Measurements from ENCODE around the gene ALDH7A1. TPM values are rescaled to one million over a fixed set of nuclear protein-coding genes. Genes with fewer than 3 reads are reported as not detected.
A peak's percentile ranks its signal among the peaks of the same experiment; 100 is the strongest.

The ALDH7A1 gene
- total RNA-seq, 2 donors from 2014 or later: 49.2 to 75.7 TPM

DNA sequence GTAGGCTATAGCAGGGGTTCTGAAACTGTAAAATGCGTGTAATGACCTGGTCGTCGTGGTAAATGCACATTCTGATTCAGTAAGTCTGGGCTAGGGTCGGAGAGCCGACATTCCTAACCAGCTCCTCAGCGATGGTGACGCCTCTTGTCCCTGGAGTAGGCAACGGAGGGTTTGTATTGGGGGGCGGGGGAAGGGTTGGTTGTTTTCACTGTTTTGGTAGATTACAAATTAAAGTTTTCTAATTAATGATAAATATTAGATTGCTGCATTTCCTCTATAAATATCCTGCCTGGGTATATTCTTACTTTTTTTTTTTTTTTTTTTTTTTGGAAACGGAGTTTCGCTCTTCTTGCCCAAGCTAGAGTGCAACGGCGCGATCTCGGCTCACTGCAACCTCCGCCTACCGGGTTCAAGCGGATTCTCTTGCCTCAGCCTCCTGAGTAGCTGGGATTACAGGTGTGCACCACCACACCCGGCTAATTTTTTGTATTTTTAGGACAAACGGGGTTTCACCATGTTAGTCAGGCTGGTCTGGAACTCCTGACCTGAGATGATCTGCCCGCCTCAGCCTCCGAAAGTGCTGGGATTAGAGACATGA is 566 bp upstream of the ALDH7A1 start:
- Histone ChIP-seq H3K36me3 (no peaks in the 10 kb centered on the region), H3K4me3 (peak overlapping the region; percentile 40), H3K4me1 (peaks cover 3% of the 10 kb centered on the region), H3K9me3 (no peaks in the 10 kb centered on the region), H3K27me3 (no peaks in the 10 kb centered on the region), H3K27ac (peak overlapping the region; percentile 42), H3K9ac (ENCODE audit: low read depth in 2 of 2, low read length in 2 of 2) (peak overlapping the region in 1 of 2 donors; percentile 77)
- DNase-seq: no peak
- no peak for TF ChIP-seq CTCF (IDR thresholded peaks at IDR 0.05)
- intact Hi-C loops (cut with DNase I): loop anchor here (5.0 kb wide), 1 partner anchor 253 kb away; no protein-coding TSS in a partner anchor

- intact Hi-C loops (cut with DNase I): no loop called here
- Histone ChIP-seq H3K9ac (ENCODE audit: low read depth in 2 of 2, low read length in 2 of 2) (no peak overlapping the region), H3K4me3 (no peak overlapping the region), H3K27me3 (no peaks in the 10 kb centered on the region), H3K27ac (no peak overlapping the region), H3K9me3 (no peaks in the 10 kb centered on the region), H3K4me1 (no peaks in the 10 kb centered on the region), H3K36me3 (no peaks in the 10 kb centered on the region)
- DNase-seq: no peak
- no peak for TF ChIP-seq CTCF (IDR thresholded peaks at IDR 0.05)
These were observed 3.5 kb downstream of the ALDH7A1 start for GRCh38 chr5:126591549-126591948.

DNA sequence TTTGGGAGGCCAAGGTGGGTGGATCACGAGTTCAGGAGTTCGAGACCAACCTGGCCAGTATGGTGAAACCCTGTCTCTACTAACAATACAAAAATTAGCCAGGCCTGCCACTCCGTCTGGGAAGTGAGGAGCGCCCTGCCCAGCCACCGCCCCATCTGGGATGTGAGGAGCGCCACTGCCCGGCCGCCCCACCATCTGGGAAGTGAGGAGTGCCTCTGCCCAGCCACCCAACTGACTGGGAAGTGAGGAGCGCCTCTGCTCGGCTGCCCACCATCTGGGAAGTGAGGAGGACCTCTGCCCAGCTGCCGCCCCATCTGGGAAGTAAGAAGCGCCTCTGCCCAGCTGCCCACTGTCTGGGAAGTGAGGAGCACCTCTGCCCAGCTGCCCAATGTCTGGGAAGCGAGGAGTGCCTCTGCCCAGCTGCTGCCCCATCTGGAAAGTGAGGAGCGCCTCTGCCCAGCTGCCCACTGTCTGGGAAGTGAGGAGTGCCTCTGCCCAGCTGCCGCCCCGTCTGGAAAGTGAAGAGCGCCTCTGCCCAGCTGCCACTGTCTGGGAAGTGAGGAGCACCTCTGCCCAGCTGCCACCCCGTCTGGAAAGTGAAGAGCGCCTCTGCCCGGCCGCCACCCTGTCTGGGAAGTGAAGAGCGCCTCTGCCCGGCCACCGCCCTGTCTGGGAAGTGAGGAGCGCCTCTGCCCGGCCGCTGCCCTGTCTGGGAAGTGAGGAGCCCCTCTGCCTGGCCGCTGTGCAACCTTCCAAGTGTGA is 5.3 kb downstream of the ALDH7A1 start:
- no peaks in the 10 kb centered on the region for H3K9me3 ChIP-seq
- no peak overlapping the region for H3K9ac ChIP-seq (ENCODE audit: low read depth in 2 of 2, low read length in 2 of 2)
- TF ChIP-seq CTCF (IDR thresholded peaks at IDR 0.05): no peak
- intact Hi-C loops (cut with DNase I): no loop called here
- no peak overlapping the region for H3K4me3 ChIP-seq
- no peaks in the 10 kb centered on the region for H3K27me3 ChIP-seq
- H3K4me1 ChIP-seq: no peaks in the 10 kb centered on the region
- H3K27ac ChIP-seq: no peak overlapping the region
- no peaks in the 10 kb centered on the region for H3K36me3 ChIP-seq
- no peak for DNase-seq

DNA sequence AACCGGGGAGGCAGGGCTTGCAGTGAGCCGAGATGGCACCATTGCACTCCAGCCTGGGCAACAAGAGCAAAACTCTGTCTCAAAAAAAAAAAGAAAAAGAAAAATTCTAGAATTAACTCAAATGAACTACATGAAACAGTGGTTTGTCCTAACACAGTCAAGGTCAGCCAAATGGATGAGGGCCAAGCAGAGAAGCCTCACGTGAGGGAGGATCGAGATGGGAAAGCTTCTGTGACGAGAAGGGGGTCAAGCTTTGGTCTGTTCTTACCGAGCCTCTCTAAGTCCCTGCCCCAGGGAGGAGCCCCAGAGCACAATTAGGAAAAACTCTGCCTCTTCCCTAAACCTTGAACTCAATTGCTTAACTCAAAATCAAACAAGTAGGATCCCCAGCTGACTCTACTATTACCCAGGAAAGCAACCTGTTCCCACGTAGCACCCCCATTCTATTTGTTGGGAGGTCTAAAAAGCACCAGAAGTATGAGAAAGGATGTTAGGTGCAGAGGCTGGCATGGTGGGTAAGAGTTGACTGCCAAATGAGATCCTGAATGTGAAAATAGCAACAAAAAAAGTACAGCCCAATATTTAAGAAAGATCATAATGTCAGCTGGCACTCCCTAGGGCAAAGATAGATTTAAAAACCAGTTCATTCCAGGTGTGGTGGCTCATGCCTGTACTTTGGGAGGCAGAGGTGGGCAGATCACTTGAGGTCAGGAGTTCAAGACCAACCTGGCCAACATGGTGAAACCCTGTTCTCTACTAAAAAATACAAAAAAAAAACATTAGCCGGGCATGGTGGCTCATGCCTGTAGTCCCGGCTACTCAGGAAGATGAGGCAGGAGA is 7.2 kb downstream of the ALDH7A1 start:
- H3K36me3 ChIP-seq: no peaks in the 10 kb centered on the region
- TF ChIP-seq CTCF (IDR thresholded peaks at IDR 0.05): no peak

DNA sequence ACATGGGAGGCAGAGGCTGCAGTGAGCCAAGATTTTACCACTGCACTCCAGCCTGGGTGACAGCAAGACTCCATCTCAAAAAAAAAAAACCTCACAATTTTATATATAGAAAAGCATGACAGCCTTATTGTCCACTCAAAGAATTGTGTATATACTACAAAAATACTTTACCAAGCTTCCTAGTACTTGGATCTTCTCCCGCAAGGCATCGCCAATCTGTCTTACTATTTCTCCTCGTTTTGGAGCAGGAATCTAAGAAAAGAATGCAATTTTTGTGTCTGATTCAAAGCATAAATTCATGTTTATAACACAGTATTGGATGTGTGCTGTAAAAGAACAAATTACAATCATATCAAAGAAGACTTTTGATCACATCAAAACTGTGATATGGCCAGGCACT is 11.3 kb downstream of the ALDH7A1 start:
- intact Hi-C loops (cut with DNase I): no loop called here
- no peaks in the 10 kb centered on the region for H3K4me1 ChIP-seq
- no peak overlapping the region for H3K9ac ChIP-seq (ENCODE audit: low read depth in 2 of 2, low read length in 2 of 2)
- H3K27ac ChIP-seq: no peak overlapping the region
- H3K4me3 ChIP-seq: no peak overlapping the region
- no peaks in the 10 kb centered on the region for H3K9me3 ChIP-seq
- TF ChIP-seq CTCF (IDR thresholded peaks at IDR 0.05): no peak
- DNase-seq: no peak
- H3K36me3 ChIP-seq: no peaks in the 10 kb centered on the region
- no peaks in the 10 kb centered on the region for H3K27me3 ChIP-seq

More for the DNA sequence above, 7.2 kb downstream of the ALDH7A1 start:
- Histone ChIP-seq H3K9me3 (no peaks in the 10 kb centered on the region), H3K27me3 (no peaks in the 10 kb centered on the region), H3K4me1 (no peaks in the 10 kb centered on the region), H3K27ac (no peak overlapping the region), H3K9ac (ENCODE audit: low read depth in 2 of 2, low read length in 2 of 2) (no peak overlapping the region), H3K4me3 (no peak overlapping the region)
- intact Hi-C loops (cut with DNase I): no loop called here
- DNase-seq: no peak

Measured in colonic mucosa (tissue), 4 donors.